HepG2 (cell line): ENCODE results near the gene ABCA4. TPM values are rescaled to one million over a fixed set of nuclear protein-coding genes. Genes with fewer than 3 reads are reported as not detected.

ENCODE experiments used
- HMG20A ChIP-seq: IDR thresholded peaks from 2 replicates; pipeline ENCODE4 v1.6.1; 2016; ENCODE audit warnings: borderline replicate concordance
- HMGXB3 ChIP-seq: sonication (generic); formaldehyde crosslinking; IDR thresholded peaks from 2 replicates; pipeline ENCODE4 v1.4.0; 2020; ENCODE audit warnings: missing genetic modification reagents, borderline replicate concordance
- HOXD1 ChIP-seq: sonication (generic); formaldehyde crosslinking; IDR thresholded peaks from 2 replicates; pipeline ENCODE4 v1.5.0; 2020; ENCODE audit warnings: missing genetic modification reagents
- ISX ChIP-seq: sonication (generic); formaldehyde crosslinking; conservative IDR thresholded peaks from 2 replicates; pipeline ENCODE4 v1.5.0; 2020; ENCODE audit warnings: missing genetic modification reagents
- MEIS1 ChIP-seq: sonication (generic); formaldehyde crosslinking; IDR thresholded peaks from 2 replicates; pipeline ENCODE4 v1.9.0; 2021; ENCODE audit warnings: mild to moderate bottlenecking, missing genetic modification reagents, moderate library complexity, borderline replicate concordance
- MYC ChIP-seq: sonication (generic); formaldehyde crosslinking; IDR thresholded peaks from 2 replicates; pipeline ENCODE4 v1.9.0; 2021; ENCODE audit warnings: missing genetic modification reagents, borderline replicate concordance
- NAIF1 ChIP-seq: sonication (generic); formaldehyde crosslinking; IDR thresholded peaks from 2 replicates; pipeline ENCODE4 v1.5.0; 2020; ENCODE audit warnings: mild to moderate bottlenecking, missing genetic modification reagents, borderline replicate concordance
- NRL ChIP-seq: sonication (generic); formaldehyde crosslinking; IDR thresholded peaks from 2 replicates; pipeline ENCODE4 v1.5.0; 2020; ENCODE audit warnings: missing genetic modification reagents, mild to moderate bottlenecking, moderate library complexity, borderline replicate concordance
- PLRG1 ChIP-seq: fragments of 450-650 bp; conservative IDR thresholded peaks from 2 replicates; pipeline ENCODE4 v1.6.1; 2016
- TCF7 ChIP-seq: sonication (generic); IDR thresholded peaks from 2 replicates; pipeline ENCODE4 v1.6.1; 2016; ENCODE audit warnings: antibody characterized with exemption, low read depth
- ZFP36L2 ChIP-seq: sonication (generic); formaldehyde crosslinking; IDR thresholded peaks from 2 replicates; pipeline ENCODE4 v1.4.0; 2020; ENCODE audit warnings: missing genetic modification reagents
- ZFP91 ChIP-seq: sonication (generic); formaldehyde crosslinking; IDR thresholded peaks from 2 replicates; pipeline ENCODE4 v1.9.0; 2022; ENCODE audit warnings: missing genetic modification reagents, mild to moderate bottlenecking, borderline replicate concordance
- ZFX ChIP-seq: sonication (generic); formaldehyde crosslinking; IDR thresholded peaks from 2 replicates; pipeline ENCODE4 v1.4.0; 2020; ENCODE audit warnings: mild to moderate bottlenecking, low read depth, missing genetic modification reagents, moderate library complexity
- ZNF383 ChIP-seq: sonication (generic); formaldehyde crosslinking; IDR thresholded peaks from 2 replicates; pipeline ENCODE4 v1.4.0; 2020; ENCODE audit warnings: missing genetic modification reagents, mild to moderate bottlenecking, borderline replicate concordance
- polyA plus RNA-seq, 8 experiments: library from polyadenylated mRNA; depleted of rRNA in 3 of 8; stranded (reverse) in 7 of 8; unstranded in 1 of 8; fragments of >200 nt; fragmentation: Illumina TruSeq in 4 of 8; extraction: Trizol in 4 of 8; gene quantifications; 2 replicates each; pipeline versions ENCODE4 v1.2.1 to v1.2.3, GENCODE V29; 2011 to 2016; ENCODE audit warnings: low read depth in 4 of 8, missing spikeins in 1 of 8, mixed read lengths in 1 of 8; ENCODE audit not compliant: insufficient read depth in 1 of 8
- total RNA-seq, 5 experiments: library from RNA; depleted of rRNA; stranded (reverse); fragments of >200 nt; fragmentation: Illumina TruSeq; extraction: Trizol; gene quantifications; 2 replicates each; pipeline ENCODE4 v1.2.3, GENCODE V29; 2016; ENCODE audit warnings: low read depth in 1 of 5
- TF ChIP-seq, protein P1 (sequence below): sonication (generic); formaldehyde crosslinking; IDR thresholded peaks from 2 replicates; pipeline ENCODE4 v1.4.0; 2020; ENCODE audit warnings: missing genetic modification reagents, mild to moderate bottlenecking, borderline replicate concordance
- TF ChIP-seq, protein P2 (sequence below), 2 experiments: sonication (generic) in 1 of 2; formaldehyde crosslinking in 1 of 2; IDR thresholded peaks; 2 replicates each; pipeline versions ENCODE4 v1.5.1 to v1.6.1; 2011 to 2020; ENCODE audit warnings: borderline replicate concordance in 1 of 2, low read depth in 1 of 2, low read length in 1 of 2, mild to moderate bottlenecking in 1 of 2, missing genetic modification reagents in 1 of 2, moderate library complexity in 1 of 2

ABCA4 gene
- total and polyA plus RNA-seq, 2 of the 13 experiments (the other 11 are each of a cell fraction or from before 2014, with no cell fraction given): 0.24 to 0.67 TPM

DNA sequence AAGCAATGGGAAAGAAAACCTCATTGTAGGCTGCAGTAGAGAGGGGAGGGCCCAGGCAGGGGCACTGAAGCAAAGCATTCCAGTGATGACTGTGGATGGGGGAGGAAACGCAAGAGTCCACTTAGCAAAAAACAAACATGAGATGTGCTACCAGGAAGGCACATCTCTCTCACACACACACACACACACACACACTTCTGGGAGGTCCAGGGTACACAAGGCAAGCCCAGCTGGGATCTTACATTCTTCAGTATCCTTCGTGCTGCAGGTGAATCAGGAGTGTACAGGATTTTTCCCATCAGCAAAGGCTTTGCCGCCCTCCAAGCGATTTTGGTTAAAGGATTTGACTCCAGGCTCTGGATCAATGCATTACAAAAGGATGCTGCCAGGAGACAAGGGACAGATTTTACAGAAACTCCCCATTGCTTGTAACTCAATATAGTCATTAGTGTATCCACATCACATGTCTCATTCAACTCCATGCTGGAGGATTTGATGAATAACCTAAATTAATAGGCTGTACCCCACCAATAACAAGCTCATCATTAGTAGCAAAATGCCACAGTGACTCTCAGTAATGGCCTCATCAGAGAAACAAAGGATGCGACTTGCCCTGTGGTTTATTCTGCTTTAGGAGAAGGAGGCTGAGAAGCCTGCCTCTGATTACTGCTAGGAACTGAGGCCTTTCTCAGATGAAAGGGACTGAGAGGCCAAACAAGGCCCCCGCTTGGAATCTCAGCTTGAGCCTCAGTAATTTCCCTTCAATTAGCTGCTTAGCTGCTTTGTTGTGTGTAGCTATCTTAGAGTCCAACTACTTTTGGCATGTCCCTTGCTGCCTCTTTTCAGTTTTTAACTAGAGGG, 41.6 kb downstream of the ABCA4 start (continued):
- TF ChIP-seq, protein P1, sequence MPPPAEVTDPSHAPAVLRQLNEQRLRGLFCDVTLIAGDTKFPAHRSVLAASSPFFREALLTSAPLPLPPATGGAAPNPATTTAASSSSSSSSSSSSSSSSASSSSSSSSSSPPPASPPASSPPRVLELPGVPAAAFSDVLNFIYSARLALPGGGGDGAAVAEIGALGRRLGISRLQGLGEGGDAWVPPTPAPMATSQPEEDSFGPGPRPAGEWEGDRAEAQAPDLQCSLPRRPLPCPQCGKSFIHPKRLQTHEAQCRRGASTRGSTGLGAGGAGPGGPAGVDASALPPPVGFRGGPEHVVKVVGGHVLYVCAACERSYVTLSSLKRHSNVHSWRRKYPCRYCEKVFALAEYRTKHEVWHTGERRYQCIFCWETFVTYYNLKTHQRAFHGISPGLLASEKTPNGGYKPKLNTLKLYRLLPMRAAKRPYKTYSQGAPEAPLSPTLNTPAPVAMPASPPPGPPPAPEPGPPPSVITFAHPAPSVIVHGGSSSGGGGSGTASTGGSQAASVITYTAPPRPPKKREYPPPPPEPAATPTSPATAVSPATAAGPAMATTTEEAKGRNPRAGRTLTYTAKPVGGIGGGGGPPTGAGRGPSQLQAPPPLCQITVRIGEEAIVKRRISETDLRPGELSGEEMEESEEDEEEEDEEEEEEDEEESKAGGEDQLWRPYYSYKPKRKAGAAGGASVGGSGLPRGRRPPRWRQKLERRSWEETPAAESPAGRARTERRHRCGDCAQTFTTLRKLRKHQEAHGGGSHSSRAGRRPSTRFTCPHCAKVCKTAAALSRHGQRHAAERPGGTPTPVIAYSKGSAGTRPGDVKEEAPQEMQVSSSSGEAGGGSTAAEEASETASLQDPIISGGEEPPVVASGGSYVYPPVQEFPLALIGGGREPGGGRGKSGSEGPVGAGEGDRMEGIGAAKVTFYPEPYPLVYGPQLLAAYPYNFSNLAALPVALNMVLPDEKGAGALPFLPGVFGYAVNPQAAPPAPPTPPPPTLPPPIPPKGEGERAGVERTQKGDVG: no peak
- no peak for TF ChIP-seq ZFP36L2 (CRISPR knock-in tag)
- no peak for TF ChIP-seq HOXD1 (CRISPR knock-in tag)
- no peak for TF ChIP-seq PLRG1
- TF ChIP-seq HMGXB3 (CRISPR knock-in tag): no peak
- TF ChIP-seq NRL (CRISPR knock-in tag): no peak
- no peak for TF ChIP-seq ZNF383 (CRISPR knock-in tag)
- no peak for TF ChIP-seq MEIS1 (CRISPR knock-in tag)
- no peak for TF ChIP-seq MYC (CRISPR knock-in tag)
- TF ChIP-seq ISX (CRISPR knock-in tag): no peak
- TF ChIP-seq TCF7: peak; percentile 21; the same call in 1 of the 2 replicates
- TF ChIP-seq NAIF1 (CRISPR knock-in tag): no peak
- TF ChIP-seq ZFX: no peak
- no peak for TF ChIP-seq ZFP91 (CRISPR knock-in tag)
- peak; percentile 52; the same call in 1 of the 2 replicates for TF ChIP-seq HMG20A (CRISPR knock-in tag)
- TF ChIP-seq, protein P2, sequence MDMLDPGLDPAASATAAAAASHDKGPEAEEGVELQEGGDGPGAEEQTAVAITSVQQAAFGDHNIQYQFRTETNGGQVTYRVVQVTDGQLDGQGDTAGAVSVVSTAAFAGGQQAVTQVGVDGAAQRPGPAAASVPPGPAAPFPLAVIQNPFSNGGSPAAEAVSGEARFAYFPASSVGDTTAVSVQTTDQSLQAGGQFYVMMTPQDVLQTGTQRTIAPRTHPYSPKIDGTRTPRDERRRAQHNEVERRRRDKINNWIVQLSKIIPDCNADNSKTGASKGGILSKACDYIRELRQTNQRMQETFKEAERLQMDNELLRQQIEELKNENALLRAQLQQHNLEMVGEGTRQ (IDR thresholded peaks at IDR 0.05; ENCODE audit: low read depth, low read length): no peak
- TF ChIP-seq, protein P2 (CRISPR knock-in tag; IDR thresholded peaks at IDR 0.05; ENCODE audit: borderline replicate concordance): no peak
